Astrocyte (in vitro differentiated cells and primary cell): ENCODE measurements around the gene HSPA8. TPM values are rescaled to one million over a fixed set of nuclear protein-coding genes. Genes with fewer than 3 reads are reported as not detected.

Experiments
- DNase-seq: peaks from one replicate; pipeline ENCODE4 v3.0.0-alpha.2; 2010; ENCODE audit warnings: low read depth
- FAIRE-seq: peaks from 2 replicates; lab custom pipeline; 2011; peaks lifted over from hg19 to GRCh38; lab: Jason Lieb, UNC
- H2AFZ ChIP-seq: 2 replicates; pipeline ENCODE4 v1.6.0; 2012; ENCODE audit warnings: low read depth, low read length, inconsistent platforms
- H3K27ac ChIP-seq: 2 replicates; pipeline ENCODE4 v1.5.1; 2011; ENCODE audit warnings: low read depth, low read length, inconsistent platforms
- H3K27me3 ChIP-seq: 2 replicates; pipeline ENCODE4 v1.6.0; 2011; ENCODE audit warnings: low read length, inconsistent platforms; ENCODE audit not compliant: insufficient read depth
- H3K36me3 ChIP-seq: 2 replicates; pipeline ENCODE4 v1.5.1; 2011; ENCODE audit warnings: low read length, inconsistent platforms; ENCODE audit not compliant: insufficient read depth
- H3K4me1 ChIP-seq: 2 replicates; pipeline ENCODE4 v1.5.1; 2011; ENCODE audit warnings: low read length, inconsistent platforms; ENCODE audit not compliant: insufficient read depth
- H3K4me2 ChIP-seq: 2 replicates; pipeline ENCODE4 v1.6.0; 2012; ENCODE audit warnings: low read length, inconsistent platforms
- H3K4me3 ChIP-seq: 2 replicates; pipeline ENCODE4 v1.5.1; 2011; ENCODE audit warnings: low read depth, mild to moderate bottlenecking, low read length, inconsistent platforms; ENCODE audit not compliant: insufficient read depth
- H3K79me2 ChIP-seq: 2 replicates; pipeline ENCODE4 v1.6.0; 2012; ENCODE audit warnings: mild to moderate bottlenecking, low read length, inconsistent platforms; ENCODE audit not compliant: insufficient read depth
- H3K9ac ChIP-seq: 2 replicates; pipeline ENCODE4 v1.6.0; 2012; ENCODE audit warnings: mild to moderate bottlenecking, low read length, inconsistent platforms
- H3K9me3 ChIP-seq: 2 replicates; pipeline ENCODE4 v1.5.1; 2012; ENCODE audit warnings: low read depth, mild to moderate bottlenecking, low read length, inconsistent platforms; ENCODE audit not compliant: insufficient read depth
- H4K20me1 ChIP-seq: 2 replicates; pipeline ENCODE4 v1.6.0; 2012; ENCODE audit warnings: low read length, inconsistent platforms; ENCODE audit not compliant: insufficient read depth
- H3K27ac Mint-ChIP-seq: one replicate; pipeline ENCODE4 v1.8.0; 2021; ENCODE audit warnings: mild to moderate bottlenecking, mixed read lengths; ENCODE audit not compliant: unreplicated experiment
- H3K27me3 Mint-ChIP-seq: one replicate; pipeline ENCODE4 v1.8.0; 2021; ENCODE audit warnings: low read depth, mixed read lengths; ENCODE audit not compliant: unreplicated experiment
- H3K36me3 Mint-ChIP-seq: one replicate; pipeline ENCODE4 v1.8.0; 2021; ENCODE audit warnings: low read depth, mixed read lengths; ENCODE audit not compliant: unreplicated experiment
- H3K4me1 Mint-ChIP-seq: one replicate; pipeline ENCODE4 v1.8.0; 2021; ENCODE audit warnings: low read depth, mixed read lengths; ENCODE audit not compliant: unreplicated experiment
- H3K4me3 Mint-ChIP-seq: one replicate; pipeline ENCODE4 v1.8.0; 2021; ENCODE audit warnings: mild to moderate bottlenecking, moderate library complexity, mixed read lengths; ENCODE audit not compliant: unreplicated experiment
- H3K9me3 Mint-ChIP-seq: one replicate; pipeline ENCODE4 v1.8.0; 2021; ENCODE audit warnings: mild to moderate bottlenecking, mixed read lengths; ENCODE audit not compliant: unreplicated experiment
- EZH2 ChIP-seq: IDR thresholded peaks from 2 replicates; pipeline ENCODE4 v1.6.1; 2012; ENCODE audit warnings: mild to moderate bottlenecking, low read length, inconsistent platforms; ENCODE audit not compliant: insufficient read depth
- total RNA-seq: library from RNA; stranded (reverse); gene quantifications from 2 replicates; pipeline ENCODE4 v1.2.1, GENCODE V29; 2021
- TF ChIP-seq, protein P1 (sequence below): IDR thresholded peaks from 2 replicates; pipeline ENCODE4 v1.5.1; 2011; ENCODE audit warnings: low read depth, mild to moderate bottlenecking, inconsistent platforms, low read length, moderate library complexity; ENCODE audit not compliant: insufficient read depth

HSPA8 gene
- total RNA-seq, 1 donor from 2014 or later: 1,502 TPM

DNA sequence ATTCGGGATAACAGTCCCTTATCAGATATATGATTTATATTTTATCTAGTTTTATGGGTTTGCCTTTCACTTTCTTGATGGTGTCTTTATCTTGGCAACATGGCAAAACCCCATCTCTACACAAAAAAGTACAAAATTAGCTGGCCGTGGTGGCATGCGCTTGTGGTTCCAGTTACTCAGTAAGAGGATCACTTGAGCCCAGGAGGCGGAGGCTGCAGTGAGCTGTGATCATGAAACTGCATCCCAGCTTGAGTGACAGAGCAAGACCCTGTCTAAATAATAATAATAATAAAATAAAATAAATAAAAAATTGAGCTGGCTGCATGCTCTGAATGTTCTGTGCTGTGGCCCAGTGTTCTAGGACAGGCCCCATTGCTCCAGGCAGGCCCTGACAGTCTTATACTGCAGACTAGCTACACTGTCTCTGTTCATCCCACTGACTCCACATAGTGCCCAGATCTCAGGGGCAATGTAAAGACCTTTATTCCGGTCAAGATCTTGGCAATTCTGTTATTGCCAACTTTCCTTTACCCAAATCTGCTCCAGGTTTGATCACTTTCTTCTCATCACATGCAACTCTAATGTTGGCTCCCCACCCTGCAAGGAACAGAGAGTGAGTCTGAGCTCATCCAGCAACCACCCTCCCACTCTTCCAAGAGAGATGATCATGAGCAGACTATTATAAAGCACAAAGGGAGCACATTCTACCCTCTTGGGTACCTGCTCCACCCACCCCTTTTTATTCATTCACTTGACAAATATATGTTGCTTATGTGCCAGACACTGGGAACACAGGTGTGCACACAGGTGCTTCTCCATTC is 8.8 kb downstream of the HSPA8 start:
- peaks cover 31% of the 10 kb centered on the region for H3K36me3 ChIP-seq
- no peak overlapping the region for H2AFZ ChIP-seq
- Mint-ChIP-seq H3K27me3 (no peaks in the 10 kb centered on the region), H3K9me3 (no peaks in the 10 kb centered on the region), H3K4me3 (peak overlapping the region; percentile 31), H3K27ac (no peak overlapping the region), H3K36me3 (peaks cover 5% of the 10 kb centered on the region), H3K4me1 (peaks cover 28% of the 10 kb centered on the region)
- DNase-seq (no peak), FAIRE-seq (no peak)
- no peaks in the 10 kb centered on the region for H3K27me3 ChIP-seq
- H4K20me1 ChIP-seq: peaks cover 51% of the 10 kb centered on the region
- TF ChIP-seq EZH2: no peak
- TF ChIP-seq, protein P1, sequence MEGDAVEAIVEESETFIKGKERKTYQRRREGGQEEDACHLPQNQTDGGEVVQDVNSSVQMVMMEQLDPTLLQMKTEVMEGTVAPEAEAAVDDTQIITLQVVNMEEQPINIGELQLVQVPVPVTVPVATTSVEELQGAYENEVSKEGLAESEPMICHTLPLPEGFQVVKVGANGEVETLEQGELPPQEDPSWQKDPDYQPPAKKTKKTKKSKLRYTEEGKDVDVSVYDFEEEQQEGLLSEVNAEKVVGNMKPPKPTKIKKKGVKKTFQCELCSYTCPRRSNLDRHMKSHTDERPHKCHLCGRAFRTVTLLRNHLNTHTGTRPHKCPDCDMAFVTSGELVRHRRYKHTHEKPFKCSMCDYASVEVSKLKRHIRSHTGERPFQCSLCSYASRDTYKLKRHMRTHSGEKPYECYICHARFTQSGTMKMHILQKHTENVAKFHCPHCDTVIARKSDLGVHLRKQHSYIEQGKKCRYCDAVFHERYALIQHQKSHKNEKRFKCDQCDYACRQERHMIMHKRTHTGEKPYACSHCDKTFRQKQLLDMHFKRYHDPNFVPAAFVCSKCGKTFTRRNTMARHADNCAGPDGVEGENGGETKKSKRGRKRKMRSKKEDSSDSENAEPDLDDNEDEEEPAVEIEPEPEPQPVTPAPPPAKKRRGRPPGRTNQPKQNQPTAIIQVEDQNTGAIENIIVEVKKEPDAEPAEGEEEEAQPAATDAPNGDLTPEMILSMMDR: no peak
- H3K4me1 ChIP-seq: peaks cover 13% of the 10 kb centered on the region
- H3K79me2 ChIP-seq: peaks cover 21% of the 10 kb centered on the region
- no peak overlapping the region for H3K27ac ChIP-seq
- H3K9ac ChIP-seq: no peak overlapping the region
- no peak overlapping the region for H3K4me2 ChIP-seq
- H3K9me3 ChIP-seq: no peaks in the 10 kb centered on the region
- H3K4me3 ChIP-seq: no peak overlapping the region

DNA sequence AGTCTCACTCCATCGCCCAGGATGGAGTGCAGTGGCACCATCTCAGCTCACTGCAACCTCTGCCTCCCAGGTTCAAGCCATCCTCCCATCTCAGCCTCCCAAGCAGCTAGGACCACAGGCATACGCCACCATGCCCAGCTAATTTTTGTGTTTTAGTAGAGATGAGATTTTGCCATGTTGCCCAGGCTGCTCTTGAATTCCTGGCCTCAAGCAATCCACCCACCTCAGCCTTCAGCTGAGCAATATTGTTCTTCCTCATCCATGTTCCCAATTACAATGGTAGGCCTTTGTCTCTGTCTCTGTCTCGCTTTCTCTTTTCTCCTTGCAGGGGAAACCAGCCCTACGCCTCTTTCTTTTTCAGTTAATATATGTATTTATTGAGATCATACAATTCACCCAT is 10.3 kb downstream of the HSPA8 start:
- no peak for FAIRE-seq

More for the DNA sequence above, 10.3 kb downstream of the HSPA8 start:
- Histone ChIP-seq H3K27me3 (no peaks in the 10 kb centered on the region), H3K27ac (no peak overlapping the region), H4K20me1 (peaks cover 36% of the 10 kb centered on the region), H3K36me3 (peaks cover 17% of the 10 kb centered on the region), H3K79me2 (peaks cover 7% of the 10 kb centered on the region), H3K9me3 (no peaks in the 10 kb centered on the region), H2AFZ (no peak overlapping the region), H3K4me1 (peaks cover 3% of the 10 kb centered on the region), H3K4me2 (no peak overlapping the region), H3K4me3 (no peak overlapping the region), H3K9ac (no peak overlapping the region)
- H3K27ac Mint-ChIP-seq: no peak overlapping the region
- TF ChIP-seq, protein P1: no peak
- TF ChIP-seq EZH2: no peak
- no peak overlapping the region for H3K4me3 Mint-ChIP-seq
- no peaks in the 10 kb centered on the region for H3K27me3 Mint-ChIP-seq
- no peaks in the 10 kb centered on the region for H3K9me3 Mint-ChIP-seq
- DNase-seq: no peak
- H3K36me3 Mint-ChIP-seq: no peaks in the 10 kb centered on the region
- H3K4me1 Mint-ChIP-seq: peaks cover 15% of the 10 kb centered on the region
